Measurements from ENCODE around the gene SPAG6. TPM values are rescaled to one million over a fixed set of nuclear protein-coding genes. Genes with fewer than 3 reads are reported as not detected.

SPAG6 gene
- total RNA-seq, 6 donors from 2014 or later, result 0.74 to 44.1 (median 8.7) TPM

Small RNAs within 50 kb of the gene (small RNA-seq; reads per million reads assigned to genes)
- 0 to 0.55 (median 0.06) reads per million in 4 donors for gene AL158211.3

Other genes starting within 250 kb of the SPAG6 start
- gene EBLN1, start 127.5 kb upstream of the SPAG6 start, total RNA-seq, result not detected
- gene COMMD3, start 29.1 kb upstream of the SPAG6 start, total RNA-seq, result 100 to 1,000 TPM in 1 of 6 donors, 10 to 100 TPM in 5; 11.0 to 312 (median 39.6) TPM
- 10 to 100 TPM; 13.0 to 73.3 (median 41.5) TPM for gene BMI1, start 24.4 kb upstream of the SPAG6 start, total RNA-seq

All from upper lobe of left lung (tissue), 6 donors.